Mesothelial cell of epicardium (in vitro differentiated cells): ENCODE data around the gene MVB12A. TPM values are rescaled to one million over a fixed set of nuclear protein-coding genes. Genes with fewer than 3 reads are reported as not detected.
A peak's percentile ranks its signal among the peaks of the same experiment; 100 is the strongest.

Experiments used
- DNase-seq, 2 experiments: peaks; one replicate each; pipeline ENCODE4 v3.0.0; 2021; ENCODE audit warnings: low spot score in 2 of 2; ENCODE audit not compliant: unreplicated experiment in 2 of 2
- H3K27ac Mint-ChIP-seq: 2 replicates; pipeline ENCODE4 v1.8.0; 2021; ENCODE audit warnings: mixed read lengths
- H3K27me3 Mint-ChIP-seq: 2 replicates; pipeline ENCODE4 v1.8.0; 2021; ENCODE audit warnings: low read depth, mixed read lengths
- H3K36me3 Mint-ChIP-seq: 2 replicates; pipeline ENCODE4 v1.8.0; 2021; ENCODE audit warnings: mixed read lengths
- H3K4me1 Mint-ChIP-seq: 2 replicates; pipeline ENCODE4 v1.8.0; 2021; ENCODE audit warnings: mixed read lengths
- H3K4me3 Mint-ChIP-seq: 2 replicates; pipeline ENCODE4 v1.8.0; 2021; ENCODE audit warnings: mild to moderate bottlenecking, moderate library complexity, mixed read lengths
- H3K9me3 Mint-ChIP-seq: 2 replicates; pipeline ENCODE4 v1.8.0; 2021; ENCODE audit warnings: mixed read lengths
- total RNA-seq: library from RNA; stranded (reverse); gene quantifications from 3 replicates; pipeline ENCODE4 v1.2.1, GENCODE V29; 2021
- TF ChIP-seq, protein P1 (sequence below): fragments of 200-600 bp; sonication (generic); IDR thresholded peaks from one replicate; pipeline ENCODE4 v1.5.0; 2021; ENCODE audit warnings: antibody characterized with exemption; ENCODE audit not compliant: unreplicated experiment

Gene MVB12A
- total RNA-seq, 1 donor from 2014 or later: 53.5 TPM

GRCh38 chr19:17406046-17406886 lies 13.6 kb upstream of the MVB12A start:
- H3K4me1 Mint-ChIP-seq: peaks cover 37% of the 10 kb centered on the region
- peak overlapping the region; percentile 93 for H3K27ac Mint-ChIP-seq
- peak overlapping the region; percentile 83 for H3K4me3 Mint-ChIP-seq
- no peak for DNase-seq
- H3K27me3 Mint-ChIP-seq: no peaks in the 10 kb centered on the region
- peaks cover 3% of the 10 kb centered on the region for H3K36me3 Mint-ChIP-seq
- no peaks in the 10 kb centered on the region for H3K9me3 Mint-ChIP-seq
- TF ChIP-seq, protein P1, sequence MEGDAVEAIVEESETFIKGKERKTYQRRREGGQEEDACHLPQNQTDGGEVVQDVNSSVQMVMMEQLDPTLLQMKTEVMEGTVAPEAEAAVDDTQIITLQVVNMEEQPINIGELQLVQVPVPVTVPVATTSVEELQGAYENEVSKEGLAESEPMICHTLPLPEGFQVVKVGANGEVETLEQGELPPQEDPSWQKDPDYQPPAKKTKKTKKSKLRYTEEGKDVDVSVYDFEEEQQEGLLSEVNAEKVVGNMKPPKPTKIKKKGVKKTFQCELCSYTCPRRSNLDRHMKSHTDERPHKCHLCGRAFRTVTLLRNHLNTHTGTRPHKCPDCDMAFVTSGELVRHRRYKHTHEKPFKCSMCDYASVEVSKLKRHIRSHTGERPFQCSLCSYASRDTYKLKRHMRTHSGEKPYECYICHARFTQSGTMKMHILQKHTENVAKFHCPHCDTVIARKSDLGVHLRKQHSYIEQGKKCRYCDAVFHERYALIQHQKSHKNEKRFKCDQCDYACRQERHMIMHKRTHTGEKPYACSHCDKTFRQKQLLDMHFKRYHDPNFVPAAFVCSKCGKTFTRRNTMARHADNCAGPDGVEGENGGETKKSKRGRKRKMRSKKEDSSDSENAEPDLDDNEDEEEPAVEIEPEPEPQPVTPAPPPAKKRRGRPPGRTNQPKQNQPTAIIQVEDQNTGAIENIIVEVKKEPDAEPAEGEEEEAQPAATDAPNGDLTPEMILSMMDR: no peak

DNA sequence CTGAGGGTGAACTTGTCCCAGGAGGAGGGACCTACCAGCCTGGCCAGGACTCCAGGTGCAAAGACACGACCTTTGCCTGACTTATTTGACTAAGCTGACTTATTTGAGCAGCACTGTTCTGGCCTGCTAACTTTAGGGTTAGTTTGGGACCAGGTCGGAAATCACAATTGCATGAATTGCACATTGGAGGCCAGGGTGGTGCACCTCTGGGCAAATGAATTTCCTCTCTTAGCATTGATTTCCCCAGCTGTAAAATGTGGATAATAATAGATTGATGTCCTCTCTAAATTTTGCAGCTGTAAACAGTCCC lies 13.0 kb upstream of the MVB12A start:
- TF ChIP-seq, protein P1: no peak
- H3K36me3 Mint-ChIP-seq: no peaks in the 10 kb centered on the region
- peak overlapping the region; percentile 82 for H3K27ac Mint-ChIP-seq
- no peaks in the 10 kb centered on the region for H3K9me3 Mint-ChIP-seq
- H3K27me3 Mint-ChIP-seq: no peaks in the 10 kb centered on the region
- peaks cover 40% of the 10 kb centered on the region for H3K4me1 Mint-ChIP-seq
- peak overlapping the region; percentile 49 for H3K4me3 Mint-ChIP-seq
- no peak for DNase-seq

- Mint-ChIP-seq H3K9me3 (no peaks in the 10 kb centered on the region), H3K36me3 (no peaks in the 10 kb centered on the region), H3K4me3 (no peak overlapping the region), H3K4me1 (peaks cover 48% of the 10 kb centered on the region), H3K27ac (no peak overlapping the region), H3K27me3 (no peaks in the 10 kb centered on the region)
- no peak for DNase-seq
- TF ChIP-seq, protein P1: no peak
These were observed 9.9 kb upstream of the MVB12A start for GRCh38 chr19:17409990-17410389.

DNA sequence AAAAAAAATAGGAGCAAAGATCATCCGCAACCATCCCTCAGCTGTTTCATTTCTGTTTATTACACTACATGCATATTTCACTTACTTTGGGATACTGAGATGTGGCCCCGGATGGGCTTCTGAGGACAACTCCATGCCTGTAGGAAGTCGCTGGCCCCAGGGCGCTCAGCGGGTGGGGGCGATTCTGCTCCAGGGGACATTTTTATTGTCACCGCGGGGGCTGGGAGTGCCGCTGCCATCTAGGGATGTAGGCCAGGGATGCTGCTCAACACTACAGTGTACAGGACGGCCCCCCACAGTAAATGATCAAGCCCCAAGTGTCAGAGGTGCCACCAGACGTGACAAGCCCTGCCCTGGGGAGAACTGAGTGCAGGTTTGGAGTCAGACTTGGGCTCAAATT lies 8.0 kb upstream of the MVB12A start:
- peaks cover 41% of the 10 kb centered on the region for H3K4me1 Mint-ChIP-seq
- H3K9me3 Mint-ChIP-seq: no peaks in the 10 kb centered on the region
- H3K27me3 Mint-ChIP-seq: no peaks in the 10 kb centered on the region
- DNase-seq: no peak
- peak overlapping the region; percentile 88 for H3K27ac Mint-ChIP-seq
- no peaks in the 10 kb centered on the region for H3K36me3 Mint-ChIP-seq
- TF ChIP-seq, protein P1: no peak
- no peak overlapping the region for H3K4me3 Mint-ChIP-seq

DNA sequence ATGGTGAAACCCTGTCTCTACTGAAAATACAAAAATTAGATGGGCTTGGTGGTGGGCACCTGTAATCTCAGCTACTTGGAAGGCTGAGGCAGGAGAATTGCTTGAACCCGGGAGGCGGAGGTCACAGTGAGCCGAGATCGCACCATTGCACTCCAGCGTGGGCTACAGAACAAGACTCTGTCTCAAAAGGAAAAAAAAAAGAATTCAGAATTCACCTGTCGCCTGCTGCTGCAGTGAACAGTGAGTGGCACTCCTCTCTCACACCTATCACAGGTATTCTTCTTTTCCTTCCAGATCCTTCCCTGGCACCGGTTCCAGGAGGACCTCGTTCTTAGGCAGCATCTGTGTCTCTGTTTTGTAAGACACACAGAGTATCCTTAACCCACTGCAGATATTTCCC lies 5.8 kb upstream of the MVB12A start:
- Mint-ChIP-seq H3K27ac (peak overlapping the region; percentile 95), H3K36me3 (no peaks in the 10 kb centered on the region), H3K27me3 (no peaks in the 10 kb centered on the region)

More for the DNA sequence above, 5.8 kb upstream of the MVB12A start:
- TF ChIP-seq, protein P1: no peak
- DNase-seq: no peak
- Mint-ChIP-seq H3K4me1 (peaks cover 34% of the 10 kb centered on the region), H3K9me3 (no peaks in the 10 kb centered on the region), H3K4me3 (no peak overlapping the region)
